CD4-positive, alpha-beta T cell (primary cell): ENCODE results near the gene UBC. TPM values are rescaled to one million over a fixed set of nuclear protein-coding genes. Genes with fewer than 3 reads are reported as not detected.
A peak's percentile ranks its signal among the peaks of the same experiment; 100 is the strongest.
"Not testable (repeated sequence)": the region's sequence is repeated elsewhere in the genome, so short reads cannot be mapped to it uniquely, and the experiment has no call there.

Experiments
- ATAC-seq: fragments of 200-7000 bp; cut with Tn5 transposase; one replicate; pipeline ENCODE4 v1.10.0; 2022; ENCODE audit warnings: mild to moderate bottlenecking; ENCODE audit not compliant: poor library complexity
- CTCF ChIA-PET: fragments of 350-600 bp; sonication (Branson Sonifier 250); formaldehyde crosslinking; loops from one replicate; lab custom pipeline; 2021; ENCODE audit warnings: antibody characterized with exemption, inconsistent platforms; lab: Charles Lee
- POLR2A ChIA-PET: fragments of 350-600 bp; sonication (Branson Sonifier 250); formaldehyde crosslinking; loops from one replicate; lab custom pipeline; 2021; ENCODE audit warnings: antibody characterized with exemption, inconsistent platforms; lab: Charles Lee
- DNase-seq, 14 experiments: peaks; one replicate each; pipeline ENCODE4 v3.0.0-alpha.2; 2013 to 2020; ENCODE audit warnings: mixed read lengths in 2 of 14
- H3K27ac ChIP-seq, 2 donors: one replicate each; pipeline versions ENCODE4 v1.5.1 to v1.7.0; 2013; ENCODE audit warnings: low read length in 2 of 2, low read depth in 1 of 2, mild to moderate bottlenecking in 1 of 2
- H3K27me3 ChIP-seq, 2 experiments: 1 replicate in 1 of 2; 2 replicates in 1 of 2; pipeline versions ENCODE4 v1.6.1 to v1.7.0; 2013; ENCODE audit warnings: low read length in 2 of 2, control low read depth in 1 of 2, mild to moderate bottlenecking in 1 of 2, moderate library complexity in 1 of 2; ENCODE audit not compliant: insufficient read depth in 2 of 2, control insufficient read depth in 1 of 2
- H3K36me3 ChIP-seq: one replicate; pipeline ENCODE4 v1.6.1; 2013; ENCODE audit warnings: low read length, control low read depth; ENCODE audit not compliant: insufficient read depth
- H3K4me1 ChIP-seq: one replicate; pipeline ENCODE4 v1.6.1; 2013; ENCODE audit warnings: low read length, control low read depth; ENCODE audit not compliant: insufficient read depth
- H3K4me3 ChIP-seq: one replicate; pipeline ENCODE4 v1.5.1; 2013; ENCODE audit warnings: mild to moderate bottlenecking, low read length, moderate library complexity
- H3K9me3 ChIP-seq, 2 experiments: 1 replicate in 1 of 2; 2 replicates in 1 of 2; pipeline versions ENCODE4 v1.6.1 to v1.7.0; 2013; ENCODE audit warnings: low read length in 2 of 2, mild to moderate bottlenecking in 2 of 2, control low read depth in 1 of 2, moderate library complexity in 1 of 2; ENCODE audit not compliant: control insufficient read depth in 1 of 2, insufficient read depth in 1 of 2
- H3K27ac Mint-ChIP-seq: one replicate; pipeline ENCODE4 v1.8.0; 2020; ENCODE audit warnings: mixed read lengths
- H3K27me3 Mint-ChIP-seq: one replicate; pipeline ENCODE4 v1.8.0; 2021; ENCODE audit warnings: mixed read lengths
- H3K36me3 Mint-ChIP-seq: one replicate; pipeline ENCODE4 v1.8.0; 2021; ENCODE audit warnings: low read depth, mixed read lengths
- H3K4me1 Mint-ChIP-seq: one replicate; pipeline ENCODE4 v1.8.0; 2021; ENCODE audit warnings: low read depth, mixed read lengths
- H3K4me3 Mint-ChIP-seq: one replicate; pipeline ENCODE4 v1.8.0; 2020; ENCODE audit warnings: mild to moderate bottlenecking, mixed read lengths
- H3K9me3 Mint-ChIP-seq: one replicate; pipeline ENCODE4 v1.8.0; 2020; ENCODE audit warnings: mixed read lengths
- CTCF ChIP-seq: fragments of 200-600 bp; IDR thresholded peaks from one replicate; pipeline ENCODE4 v1.8.0; 2022; ENCODE audit warnings: antibody characterized with exemption, mild to moderate bottlenecking
- intact Hi-C, 2 experiments: fragments of 100-400 bp; cut with DNase I in 1 of 2; cut with micrococcal nuclease in 1 of 2; formaldehyde crosslinking; loops; one replicate each; pipeline versions ENCODE4 v1.15.1 to v1.9.0; 2023 to 2025; cut with DNase I, micrococcal nuclease
- total RNA-seq, 174 experiments: library from RNA in 2 of 174; stranded (reverse) in 2 of 174; gene quantifications; one replicate each; pipeline ENCODE4 v1.2.3 and lab custom pipeline; 2021 to 2026

The UBC gene
- total RNA-seq, 2 experiments from 2014 or later = 1,389 to 1,410 TPM

GRCh38 chr12:124920353-124920935 is 6.0 kb upstream of the UBC start:
- ATAC-seq = no peak
- H3K9me3 ChIP-seq = no peaks in the 10 kb centered on the region
- peak overlapping the region; percentile 84 to 97 for H3K27ac ChIP-seq
- intact Hi-C loops = no loop called here
- peaks cover 62% of the 10 kb centered on the region for H3K4me1 ChIP-seq
- H3K4me3 Mint-ChIP-seq = peak overlapping the region; percentile 87
- ChIA-PET POLR2A (interaction anchor here (3.0 to 12.5 kb wide), 4 partner anchors 7 to 18 kb away, joined by 22 to 538 read pairs (median 62); no protein-coding TSS in a partner anchor), CTCF (interaction anchor here (8.2 to 8.5 kb wide), 2 partner anchors 14 to 19 kb away, joined by 65 to 120 read pairs; no protein-coding TSS in a partner anchor)
- H3K27me3 Mint-ChIP-seq = peaks cover 6% of the 10 kb centered on the region
- TF ChIP-seq CTCF = no peak
- peaks cover 63% of the 10 kb centered on the region for H3K4me1 Mint-ChIP-seq
- H3K27ac Mint-ChIP-seq = peak overlapping the region; percentile 99
- H3K9me3 Mint-ChIP-seq = no peaks in the 10 kb centered on the region
- no peaks in the 10 kb centered on the region for H3K27me3 ChIP-seq
- no peaks in the 10 kb centered on the region for H3K36me3 ChIP-seq
- H3K4me3 ChIP-seq = peak overlapping the region; percentile 31
- H3K36me3 Mint-ChIP-seq = peaks cover 18% of the 10 kb centered on the region
- DNase-seq = no peak

GRCh38 chr12:124919521-124920352 is 5.3 kb upstream of the UBC start:
- intact Hi-C loops = no loop called here
- Histone ChIP-seq H3K9me3 (no peaks in the 10 kb centered on the region), H3K27me3 (no peaks in the 10 kb centered on the region), H3K27ac (peak overlapping the region; percentile 84 to 97), H3K36me3 (no peaks in the 10 kb centered on the region), H3K4me3 (peak overlapping the region; percentile 30), H3K4me1 (peaks cover 67% of the 10 kb centered on the region)
- Mint-ChIP-seq H3K4me1 (peaks cover 67% of the 10 kb centered on the region), H3K27ac (peak overlapping the region; percentile 99), H3K27me3 (peaks cover 6% of the 10 kb centered on the region), H3K36me3 (peaks cover 19% of the 10 kb centered on the region), H3K9me3 (no peaks in the 10 kb centered on the region), H3K4me3 (peak overlapping the region; percentile 80)
- CTCF ChIA-PET = interaction anchor here (0.6 to 8.5 kb wide), 5 partner anchors 8 to 1557 kb away, joined by 3 to 120 read pairs (median 5); no protein-coding TSS in a partner anchor
- DNase-seq (peak in 7 of 14 experiments; percentile 18 to 89 (median 60)), ATAC-seq (no peak)
- TF ChIP-seq CTCF = no peak
- POLR2A ChIA-PET = interaction anchor here (1.6 to 12.5 kb wide), 5 partner anchors 7 to 18 kb away, joined by 14 to 538 read pairs (median 43); no protein-coding TSS in a partner anchor

GRCh38 chr12:124918622-124918988 is 4.2 kb upstream of the UBC start:
- H3K36me3 ChIP-seq, H3K4me3 Mint-ChIP-seq, DNase-seq, H3K9me3 Mint-ChIP-seq, intact Hi-C loops, ATAC-seq, H3K4me3 ChIP-seq, H3K9me3 ChIP-seq, H3K27me3 ChIP-seq: not testable (repeated sequence)
- POLR2A ChIA-PET = interaction anchor here (0.6 to 12.5 kb wide), 6 partner anchors 8 to 131 kb away, joined by 3 to 538 read pairs (median 28); no protein-coding TSS in a partner anchor
- H3K4me1 ChIP-seq = peaks cover 69% of the 10 kb centered on the region
- CTCF ChIA-PET = interaction anchor here (1.3 to 8.5 kb wide), 4 partner anchors 9 to 131 kb away, joined by 3 to 120 read pairs (median 35); no protein-coding TSS in a partner anchor
- H3K4me1 Mint-ChIP-seq = peaks cover 78% of the 10 kb centered on the region
- H3K27ac Mint-ChIP-seq = peak overlapping the region; percentile 99
- H3K36me3 Mint-ChIP-seq = peaks cover 31% of the 10 kb centered on the region
- H3K27ac ChIP-seq = peak overlapping the region; percentile 84 to 97
- peaks cover 17% of the 10 kb centered on the region for H3K27me3 Mint-ChIP-seq
